Panc1 (cell line): ENCODE measurements around the gene SPAG4. TPM values are rescaled to one million over a fixed set of nuclear protein-coding genes. Genes with fewer than 3 reads are reported as not detected.
A peak's percentile ranks its signal among the peaks of the same experiment; 100 is the strongest.

Experiments used
- ATAC-seq: fragments of 200-7000 bp; cut with Tn5 transposase; 2 replicates; pipeline ENCODE4 v1.9.1; 2020; ENCODE audit warnings: mild to moderate bottlenecking, moderate library complexity
- BruUV-seq: library from RNA; stranded (reverse); fragments of 400-500 nt; replicated peaks from 2 replicates; lab custom pipeline; 2021; lab: Mats Ljungman, UMichigan
- CTCF ChIA-PET: fragments of 300-600 bp; sonication (Branson Sonifier 250); formaldehyde crosslinking; loops from one replicate; lab custom pipeline; 2022; ENCODE audit warnings: antibody characterized with exemption; lab: Charles Lee
- POLR2A ChIA-PET: fragments of 300-600 bp; sonication (Branson Sonifier 250); formaldehyde crosslinking; loops from one replicate; lab custom pipeline; 2022; ENCODE audit warnings: antibody characterized with exemption; lab: Charles Lee
- DNase-seq: peaks from one replicate; pipeline ENCODE4 v3.0.0-alpha.2; 2010; ENCODE audit warnings: low read depth, low spot score
- H3K27ac ChIP-seq: 2 replicates; pipeline ENCODE4 v1.5.1; 2011; ENCODE audit warnings: mild to moderate bottlenecking, low read length, inconsistent platforms
- H3K27me3 ChIP-seq: fragments of 200-500 bp; sonication (Bioruptor generic); 2 replicates; pipeline ENCODE4 v1.6.0; 2014; ENCODE audit warnings: low read length, inconsistent platforms; ENCODE audit not compliant: control insufficient read depth, insufficient read depth
- H3K36me3 ChIP-seq: fragments of 200-500 bp; sonication (Bioruptor generic); 2 replicates; pipeline ENCODE4 v1.5.1; 2014; ENCODE audit warnings: inconsistent platforms, mild to moderate bottlenecking, low read length, moderate library complexity; ENCODE audit not compliant: control insufficient read depth, insufficient read depth
- H3K4me1 ChIP-seq: 2 replicates; pipeline ENCODE4 v1.5.1; 2011; ENCODE audit warnings: inconsistent platforms, mild to moderate bottlenecking, low read length, moderate library complexity; ENCODE audit not compliant: control insufficient read depth, insufficient read depth
- H3K4me3 ChIP-seq, 2 experiments: 2 replicates each; pipeline ENCODE4 v1.5.1; 2011 to 2012; ENCODE audit warnings: low read depth in 2 of 2, low read length in 2 of 2, mild to moderate bottlenecking in 2 of 2, inconsistent platforms in 1 of 2, moderate library complexity in 1 of 2
- H3K9me3 ChIP-seq: fragments of 200-500 bp; sonication (Bioruptor generic); 2 replicates; pipeline ENCODE4 v1.5.1; 2014; ENCODE audit warnings: low read depth, mild to moderate bottlenecking, inconsistent platforms, low read length, moderate library complexity; ENCODE audit not compliant: control insufficient read depth, insufficient read depth
- POLR2AphosphoS5 ChIP-seq: IDR thresholded peaks from 2 replicates; pipeline ENCODE4 v1.6.1; 2012; ENCODE audit warnings: mild to moderate bottlenecking, low read depth, low read length, moderate library complexity
- REST ChIP-seq, 2 experiments: IDR thresholded peaks; 2 replicates each; pipeline ENCODE4 v1.6.1; 2011 to 2012; ENCODE audit warnings: low read depth in 2 of 2, control low read depth in 1 of 2, low read length in 1 of 2, mild to moderate bottlenecking in 1 of 2, moderate library complexity in 1 of 2; ENCODE audit not compliant: insufficient read depth in 1 of 2
- SIN3A ChIP-seq: IDR thresholded peaks from 2 replicates; pipeline ENCODE4 v1.6.1; 2012; ENCODE audit warnings: low read depth, mild to moderate bottlenecking, low read length, moderate library complexity, borderline replicate concordance; ENCODE audit not compliant: insufficient read depth
- TCF7L2 ChIP-seq: IDR thresholded peaks from 2 replicates; pipeline ENCODE4 v1.6.1; 2011; ENCODE audit warnings: mild to moderate bottlenecking, low read depth, low read length, inconsistent platforms
- in situ Hi-C: cut with HindIII; loops from 2 replicates; pipeline ENCODE4 v1.10.0; 2016; ENCODE audit warnings: low sequenced_read_pairs, low pct_unique_long_range_greater_than_20kb
- intact Hi-C: fragments of 100-400 bp; cut with micrococcal nuclease; formaldehyde crosslinking; loops from one replicate; pipeline ENCODE4 v1.10.0; 2022; ENCODE audit not compliant: unreplicated experiment
- total RNA-seq: library from RNA; stranded (reverse); gene quantifications from one replicate; pipeline ENCODE4 v1.2.1, GENCODE V29; 2021; ENCODE audit not compliant: unreplicated experiment
- TF ChIP-seq, protein P1 (sequence below): fragments of 450-650 bp; IDR thresholded peaks from 2 replicates; pipeline ENCODE4 v1.5.1; 2017; ENCODE audit warnings: mild to moderate bottlenecking

The SPAG4 gene
- total RNA-seq, 1 experiment from 2014 or later = 17.6 TPM

- Histone ChIP-seq H3K36me3 (peaks cover 22% of the 10 kb centered on the region), H3K27me3 (no peaks in the 10 kb centered on the region), H3K27ac (no peak overlapping the region), H3K9me3 (no peaks in the 10 kb centered on the region), H3K4me1 (peaks cover 4% of the 10 kb centered on the region), H3K4me3 (no peak overlapping the region)
- BruUV-seq = no TSS peak
- DNase-seq = no peak
- CTCF ChIA-PET = interaction anchor here (0.6 kb wide), 1 partner anchor 202 kb away, joined by 5 read pairs; no protein-coding TSS in a partner anchor
- no peak for TF ChIP-seq POLR2AphosphoS5
- intact Hi-C loops = no loop called here
- POLR2A ChIA-PET = no interaction called here
- in situ Hi-C loops = no loop called here
- ATAC-seq = no peak
These were observed 36.3 kb downstream of the SPAG4 start for GRCh38 chr20:35651958-35652357.

GRCh38 chr20:35652641-35653429 lies 37.2 kb downstream of the SPAG4 start:
- TF ChIP-seq SIN3A = no peak
- Histone ChIP-seq H3K27me3 (no peaks in the 10 kb centered on the region), H3K36me3 (peaks cover 22% of the 10 kb centered on the region), H3K4me1 (peaks cover 4% of the 10 kb centered on the region), H3K4me3 (no peak overlapping the region), H3K9me3 (no peaks in the 10 kb centered on the region), H3K27ac (no peak overlapping the region)
- in situ Hi-C loops (no loop called here), intact Hi-C loops (no loop called here)
- BruUV-seq = no TSS peak
- ChIA-PET CTCF (no interaction called here), POLR2A (no interaction called here)
- ATAC-seq (0 out of 2 replicates have a peak, but pooled peaks have one; percentile 59), DNase-seq (no peak)

GRCh38 chr20:35653430-35653734 lies 37.8 kb downstream of the SPAG4 start:
- no peak for ATAC-seq
- CTCF ChIA-PET = no interaction called here
- Histone ChIP-seq H3K4me3 (no peak overlapping the region), H3K9me3 (no peaks in the 10 kb centered on the region), H3K27me3 (no peaks in the 10 kb centered on the region), H3K4me1 (peaks cover 4% of the 10 kb centered on the region), H3K36me3 (peaks cover 22% of the 10 kb centered on the region), H3K27ac (no peak overlapping the region)
- in situ Hi-C loops = no loop called here
- BruUV-seq = no TSS peak
- no peak for DNase-seq
- intact Hi-C loops = no loop called here
- TF ChIP-seq POLR2AphosphoS5 = no peak
- no peak for TF ChIP-seq TCF7L2
- TF ChIP-seq SIN3A = no peak
- no peak for TF ChIP-seq REST (IDR thresholded peaks at IDR 0.05; ENCODE audit: insufficient read depth in 1 of 2, low read depth in 2 of 2, low read length in 1 of 2)
- TF ChIP-seq, protein P1, sequence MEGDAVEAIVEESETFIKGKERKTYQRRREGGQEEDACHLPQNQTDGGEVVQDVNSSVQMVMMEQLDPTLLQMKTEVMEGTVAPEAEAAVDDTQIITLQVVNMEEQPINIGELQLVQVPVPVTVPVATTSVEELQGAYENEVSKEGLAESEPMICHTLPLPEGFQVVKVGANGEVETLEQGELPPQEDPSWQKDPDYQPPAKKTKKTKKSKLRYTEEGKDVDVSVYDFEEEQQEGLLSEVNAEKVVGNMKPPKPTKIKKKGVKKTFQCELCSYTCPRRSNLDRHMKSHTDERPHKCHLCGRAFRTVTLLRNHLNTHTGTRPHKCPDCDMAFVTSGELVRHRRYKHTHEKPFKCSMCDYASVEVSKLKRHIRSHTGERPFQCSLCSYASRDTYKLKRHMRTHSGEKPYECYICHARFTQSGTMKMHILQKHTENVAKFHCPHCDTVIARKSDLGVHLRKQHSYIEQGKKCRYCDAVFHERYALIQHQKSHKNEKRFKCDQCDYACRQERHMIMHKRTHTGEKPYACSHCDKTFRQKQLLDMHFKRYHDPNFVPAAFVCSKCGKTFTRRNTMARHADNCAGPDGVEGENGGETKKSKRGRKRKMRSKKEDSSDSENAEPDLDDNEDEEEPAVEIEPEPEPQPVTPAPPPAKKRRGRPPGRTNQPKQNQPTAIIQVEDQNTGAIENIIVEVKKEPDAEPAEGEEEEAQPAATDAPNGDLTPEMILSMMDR = no peak
- POLR2A ChIA-PET = no interaction called here
